HG03060 (cell line): ENCODE data around the gene YAP1.

Source experiments
- ATAC-seq: cut with Tn5 transposase; IDR thresholded peaks from one replicate; pipeline ENCODE4 v1.9.1; 2021; ENCODE audit warnings: low read depth, moderate number of reproducible peaks; ENCODE audit not compliant: unreplicated experiment

YAP1 gene

GRCh38 chr11:102155676-102156075 lies 45.4 kb downstream of the YAP1 start:
- no peak for ATAC-seq

DNA sequence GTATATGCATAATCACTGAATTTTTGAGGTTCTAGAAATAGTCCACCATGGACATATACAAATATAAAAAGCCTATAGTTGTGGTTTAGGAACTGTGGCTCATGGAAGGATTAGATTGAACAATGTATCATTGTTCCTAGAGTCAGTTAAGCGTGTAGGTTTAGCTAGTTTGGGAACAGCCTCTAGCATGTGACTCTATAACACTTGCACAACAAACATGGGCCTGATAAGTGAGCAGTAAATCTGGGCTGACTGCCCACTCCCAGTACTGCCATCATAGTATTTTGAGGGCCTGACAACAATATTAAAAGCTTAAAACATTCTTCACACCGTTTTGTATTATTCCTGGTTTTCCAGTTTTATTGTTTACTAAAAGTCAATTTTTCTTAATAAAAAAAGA lies 47.0 kb downstream of the YAP1 start:
- no peak for ATAC-seq

- ATAC-seq, result no peak
Observed at GRCh38 chr11:102158164-102158735, 48.0 kb downstream of the YAP1 start.

- ATAC-seq, result no peak
Observed at GRCh38 chr11:102163368-102163767, 53.1 kb downstream of the YAP1 start.

- no peak for ATAC-seq
Observed at GRCh38 chr11:102166175-102167064, 56.2 kb downstream of the YAP1 start.

DNA sequence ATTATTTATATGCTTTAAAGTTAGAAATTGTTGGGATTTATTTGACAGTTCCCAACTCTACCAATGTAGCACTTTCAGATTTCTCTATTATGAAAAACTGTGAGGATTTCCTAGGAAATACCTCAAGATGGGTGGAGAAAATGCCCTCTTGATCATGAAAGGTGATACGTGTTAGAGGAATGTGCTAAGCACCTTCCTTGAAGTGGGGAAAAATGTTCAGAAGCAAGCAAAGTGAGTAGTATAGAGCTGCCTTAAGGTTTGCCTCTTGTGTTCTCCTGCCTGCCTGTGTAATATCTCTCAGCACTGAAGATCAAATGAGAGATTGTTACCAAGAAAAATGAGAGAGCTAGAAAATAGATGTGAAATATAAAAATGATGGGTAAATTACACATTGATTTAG lies 58.2 kb downstream of the YAP1 start:
- no peak for ATAC-seq

DNA sequence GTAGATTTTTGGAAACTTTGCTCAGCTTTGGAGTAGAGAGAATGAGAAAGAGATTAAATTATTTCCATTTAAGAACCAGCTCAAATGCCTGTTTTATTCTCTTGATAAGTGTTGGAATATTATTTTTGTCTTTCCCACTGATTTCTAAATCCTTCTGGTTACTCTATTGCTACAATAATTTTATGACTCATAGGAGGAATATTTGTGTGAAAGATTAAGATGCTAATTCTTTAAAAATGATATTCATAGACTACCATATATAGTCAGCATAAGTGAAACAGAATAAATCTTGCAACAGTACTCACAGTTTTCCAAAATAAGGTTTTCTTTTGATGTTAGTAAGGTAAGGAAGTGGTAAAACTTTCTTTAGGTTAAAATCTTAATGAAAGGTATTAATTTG lies 60.9 kb downstream of the YAP1 start:
- ATAC-seq, result no peak

GRCh38 chr11:102172127-102172848 lies 62.0 kb downstream of the YAP1 start:
- no peak for ATAC-seq

- no peak for ATAC-seq
Observed at GRCh38 chr11:102177126-102177525, 66.9 kb downstream of the YAP1 start.

GRCh38 chr11:102177974-102178631 lies 67.9 kb downstream of the YAP1 start:
- no peak for ATAC-seq

GRCh38 chr11:102179371-102179770 lies 69.1 kb downstream of the YAP1 start:
- ATAC-seq, result no peak

DNA sequence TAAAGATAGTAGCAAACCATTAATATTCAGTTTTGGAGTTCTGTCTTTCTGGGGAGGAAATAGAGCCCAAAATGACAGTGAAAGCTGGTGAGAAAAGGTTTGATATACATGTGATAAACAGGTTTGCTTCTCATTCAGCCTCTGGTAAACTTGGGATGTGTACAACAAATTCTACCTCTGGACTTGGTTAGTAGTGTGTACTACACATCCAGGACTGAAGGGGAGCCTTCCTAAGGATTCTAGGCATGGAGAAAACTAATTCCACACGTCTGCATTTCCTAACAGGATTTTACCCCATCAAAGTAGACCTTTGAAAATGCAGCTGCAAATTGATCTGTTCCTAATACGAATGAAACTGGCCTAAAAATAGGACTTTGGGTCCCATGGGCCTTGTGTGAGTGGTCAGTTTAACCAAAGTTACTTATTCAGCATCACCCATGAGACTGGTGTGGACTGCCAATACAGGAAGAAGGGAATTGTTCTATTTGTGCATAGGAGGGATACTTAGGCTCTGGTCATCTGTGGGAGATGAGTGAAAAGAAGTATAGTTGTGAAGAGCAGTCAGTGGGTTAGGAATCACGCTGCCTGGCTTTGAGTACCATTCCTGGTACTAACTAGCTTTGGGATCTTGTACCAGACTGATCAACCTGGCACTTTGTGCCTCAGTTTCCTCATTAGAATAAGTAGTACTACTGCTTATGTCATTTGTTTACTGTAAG lies 74.2 kb downstream of the YAP1 start:
- ATAC-seq, result no peak

GRCh38 chr11:102186551-102187191 lies 76.4 kb downstream of the YAP1 start:
- ATAC-seq, result no peak

GRCh38 chr11:102187416-102188151 lies 77.3 kb downstream of the YAP1 start:
- no peak for ATAC-seq

- ATAC-seq, result no peak
Observed at GRCh38 chr11:102188488-102188887, 78.2 kb downstream of the YAP1 start.

DNA sequence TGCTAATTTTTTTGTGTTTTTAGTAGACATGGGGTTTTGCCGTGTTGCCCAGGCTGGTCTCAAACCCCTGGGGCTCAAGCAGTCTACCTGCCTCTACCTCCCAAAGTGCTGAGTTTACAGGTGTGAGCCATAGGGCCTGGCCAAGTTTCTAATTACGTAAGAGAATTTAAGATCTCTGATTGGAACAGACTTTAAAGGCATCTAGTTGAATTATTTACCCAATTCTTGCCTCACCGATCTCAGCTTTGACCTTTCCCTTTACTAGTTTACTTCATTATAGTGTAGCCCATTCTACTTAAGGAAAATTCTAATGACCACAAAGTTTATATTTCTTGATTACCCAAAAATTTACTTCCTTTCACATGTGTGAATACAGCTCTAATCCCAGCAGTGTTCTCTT lies 81.6 kb downstream of the YAP1 start:
- no peak for ATAC-seq

DNA sequence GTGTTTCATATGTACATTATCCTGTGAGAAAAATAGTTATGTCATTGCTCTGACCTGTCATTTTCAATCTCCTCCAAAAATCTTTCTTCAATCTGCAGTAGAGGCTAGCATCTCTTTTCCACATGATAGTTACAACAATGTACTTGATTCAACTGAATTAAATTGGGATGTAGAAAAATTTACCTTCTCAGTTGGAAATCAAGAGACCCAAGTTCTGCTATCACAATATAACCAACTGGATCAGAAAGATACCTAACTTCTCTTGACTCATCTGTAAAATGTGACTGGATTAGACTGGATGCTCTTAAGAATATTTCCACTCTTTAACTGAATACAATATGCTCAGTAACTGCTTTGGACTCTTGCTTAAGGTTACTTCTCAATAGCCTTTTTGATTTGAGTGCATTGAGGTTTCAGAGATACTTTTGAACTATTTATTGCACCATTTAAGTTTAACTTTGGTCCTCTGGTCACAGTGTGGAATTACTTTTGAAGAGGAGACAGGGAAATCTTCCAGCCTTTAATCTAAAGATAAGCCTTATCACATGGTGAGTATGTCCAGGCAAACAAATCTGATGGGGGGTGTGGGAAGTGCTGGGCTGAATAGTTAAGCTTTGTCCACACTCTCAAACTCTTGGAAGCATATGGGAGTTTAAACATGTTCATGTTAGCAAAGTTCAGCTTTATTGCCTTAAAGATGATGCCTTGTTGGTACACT lies 82.3 kb downstream of the YAP1 start:
- ATAC-seq, result no peak

GRCh38 chr11:102194257-102194656 lies 84.0 kb downstream of the YAP1 start:
- ATAC-seq, result no peak

- no peak for ATAC-seq
Observed at GRCh38 chr11:102194990-102195389, 84.7 kb downstream of the YAP1 start.
